HepG2 (cell line): ENCODE measurements around the gene ARL17B. TPM values are rescaled to one million over a fixed set of nuclear protein-coding genes. Genes with fewer than 3 reads are reported as not detected.
A peak's percentile ranks its signal among the peaks of the same experiment; 100 is the strongest.

Experiments used
- ATAC-seq: fragments of 200-7000 bp; cut with Tn5 transposase; 3 replicates; pipeline ENCODE4 v1.9.1; 2020; ENCODE audit warnings: mild to moderate bottlenecking, moderate library complexity
- BruUV-seq: library from RNA; stranded (reverse); fragments of 400-500 nt; replicated peaks from 2 replicates; lab custom pipeline; 2021; lab: Mats Ljungman, UMichigan
- CTCF ChIA-PET: fragments of 300-600 bp; formaldehyde crosslinking; extraction: SDS; loops from one replicate; lab custom pipeline; 2021; ENCODE audit warnings: low total read pairs, inconsistent platforms, low intra/inter-chr PET ratio; lab: Yijun Ruan, JAX
- POLR2A ChIA-PET: fragments of 350-600 bp; sonication (Branson Sonifier 250); formaldehyde crosslinking; loops from one replicate; lab custom pipeline; 2020; ENCODE audit warnings: antibody characterized with exemption, inconsistent platforms; lab: Yijun Ruan, JAX
- DNase-seq: peaks from one replicate; pipeline ENCODE4 v3.0.0-alpha.2; 2015; ENCODE audit warnings: low spot score
- FAIRE-seq: peaks from 3 replicates; lab custom pipeline; 2011; peaks lifted over from hg19 to GRCh38; lab: Jason Lieb, UNC
- H2AFZ ChIP-seq: one replicate; pipeline ENCODE4 v1.6.1; 2011; ENCODE audit warnings: low read length, inconsistent platforms
- H3K27ac ChIP-seq: fragments of 300-600 bp; 3 replicates; pipeline ENCODE4 v1.8.0; 2011; ENCODE audit warnings: mixed run types, mild to moderate bottlenecking, mixed read lengths, low read length, inconsistent platforms; ENCODE audit not compliant: insufficient read depth; ENCODE audit errors: extremely low read length
- H3K27me3 ChIP-seq, 2 experiments: fragments of 200-600 bp in 1 of 2; 2 replicates in 1 of 2; 3 replicates in 1 of 2; pipeline versions ENCODE4 v1.6.0 to v1.8.0; 2011; ENCODE audit warnings: low read length in 2 of 2, mild to moderate bottlenecking in 2 of 2, moderate library complexity in 2 of 2, inconsistent platforms in 1 of 2; ENCODE audit not compliant: insufficient read depth in 2 of 2, control insufficient read depth in 1 of 2
- H3K36me3 ChIP-seq, 2 experiments: fragments of 200-600 bp in 1 of 2; replicated peaks in 1 of 2; 2 replicates in 1 of 2; 3 replicates in 1 of 2; pipeline versions ENCODE4 v1.5.1 to v1.8.0; 2011; ENCODE audit warnings: low read length in 2 of 2, inconsistent platforms in 1 of 2; ENCODE audit not compliant: insufficient read depth in 2 of 2, control insufficient read depth in 1 of 2
- H3K4me1 ChIP-seq: 2 replicates; pipeline ENCODE4 v1.5.1; 2012; ENCODE audit warnings: low read length, inconsistent platforms; ENCODE audit not compliant: insufficient read depth
- H3K4me2 ChIP-seq: 2 replicates; pipeline ENCODE4 v1.6.0; 2011; ENCODE audit warnings: low read depth, low read length, inconsistent platforms
- H3K4me3 ChIP-seq, 3 experiments: fragments of 200-600 bp in 1 of 3; sonication (generic), shearing (Covaris generic) in 1 of 3; replicated peaks in 1 of 3; 2 replicates each; pipeline ENCODE4 v1.5.1; 2011 to 2016; ENCODE audit warnings: low read length in 3 of 3, inconsistent platforms in 2 of 3, low read depth in 2 of 3, mild to moderate bottlenecking in 2 of 3, control low read depth in 1 of 3, mixed read lengths in 1 of 3; ENCODE audit not compliant: insufficient read depth in 1 of 3
- H3K79me2 ChIP-seq: one replicate; pipeline ENCODE4 v1.6.1; 2011; ENCODE audit warnings: low read length, inconsistent platforms; ENCODE audit not compliant: insufficient read depth
- H3K9ac ChIP-seq: 2 replicates; pipeline ENCODE4 v1.6.0; 2011; ENCODE audit warnings: mild to moderate bottlenecking, low read depth, low read length, inconsistent platforms; ENCODE audit not compliant: insufficient read depth
- H3K9me3 ChIP-seq: 2 replicates; pipeline ENCODE4 v1.5.1; 2012; ENCODE audit warnings: mild to moderate bottlenecking, low read length
- H4K20me1 ChIP-seq: 2 replicates; pipeline ENCODE4 v1.6.0; 2011; ENCODE audit warnings: inconsistent platforms, mild to moderate bottlenecking, low read length, moderate library complexity; ENCODE audit not compliant: insufficient read depth
- ARID3A ChIP-seq: IDR thresholded peaks from 2 replicates; pipeline ENCODE4 v1.6.1; 2012; ENCODE audit warnings: low read depth, low read length, improper control_type of control experiment
- MAX ChIP-seq: IDR thresholded peaks from 2 replicates; pipeline ENCODE4 v1.6.1; 2012; ENCODE audit warnings: inconsistent platforms
- NFE2L1 ChIP-seq: sonication (generic); formaldehyde crosslinking; IDR thresholded peaks from 2 replicates; pipeline ENCODE4 v1.4.0; 2020; ENCODE audit warnings: missing genetic modification reagents, mild to moderate bottlenecking, borderline replicate concordance
- NR2F6 ChIP-seq, 2 experiments: IDR thresholded peaks; 2 replicates each; pipeline ENCODE4 v1.6.1; 2016; ENCODE audit warnings: antibody characterized with exemption in 1 of 2, mild to moderate bottlenecking in 1 of 2
- RXRA ChIP-seq: sonication (generic); formaldehyde crosslinking; IDR thresholded peaks from 2 replicates; pipeline ENCODE4 v1.5.1; 2020; ENCODE audit warnings: missing genetic modification reagents
- SOX13 ChIP-seq, 3 experiments: fragments of 450-650 bp in 1 of 3; sonication (generic) in 1 of 3; formaldehyde crosslinking in 1 of 3; IDR thresholded peaks in 2 of 3; conservative IDR thresholded peaks in 1 of 3; 2 replicates each; pipeline versions ENCODE4 v1.5.0 to v1.6.1; 2016 to 2020; ENCODE audit warnings: antibody characterized with exemption in 1 of 3, mild to moderate bottlenecking in 1 of 3, missing compliant biosample characterization in 1 of 3, missing genetic modification reagents in 1 of 3, moderate library complexity in 1 of 3
- TP53 ChIP-seq: sonication (generic); formaldehyde crosslinking; conservative IDR thresholded peaks from 2 replicates; pipeline ENCODE4 v1.4.0; 2020; ENCODE audit warnings: missing genetic modification reagents
- ZKSCAN1 ChIP-seq: fragments of 150-350 bp; IDR thresholded peaks from 2 replicates; pipeline ENCODE4 v1.6.1; 2014; ENCODE audit warnings: low read length
- ZNF12 ChIP-seq: sonication (generic); formaldehyde crosslinking; IDR thresholded peaks from 2 replicates; pipeline ENCODE4 v1.5.0; 2020; ENCODE audit warnings: missing genetic modification reagents
- WGBS: methylation state at CpG from one replicate; pipeline ENCODE4 v1.1.6; 2017; ENCODE audit warnings: low lambda C conversion rate; 5-methylcytosine and 5-hydroxymethylcytosine counted together
- in situ Hi-C: cut with HindIII; loops from 2 replicates; pipeline ENCODE4 v1.10.0; 2017; ENCODE audit warnings: low pct_unique_long_range_greater_than_20kb; ENCODE audit not compliant: extremely low pct_ligation_motif_present
- intact Hi-C: fragments of 100-400 bp; cut with micrococcal nuclease; formaldehyde crosslinking; loops from one replicate; pipeline ENCODE4 v1.10.0; 2022; ENCODE audit not compliant: unreplicated experiment
- polyA plus RNA-seq, 8 experiments: library from polyadenylated mRNA; depleted of rRNA in 3 of 8; stranded (reverse) in 7 of 8; unstranded in 1 of 8; fragments of >200 nt; fragmentation: Illumina TruSeq in 4 of 8; extraction: Trizol in 4 of 8; gene quantifications; 2 replicates each; pipeline versions ENCODE4 v1.2.1 to v1.2.3, GENCODE V29; 2011 to 2016; ENCODE audit warnings: low read depth in 4 of 8, missing spikeins in 1 of 8, mixed read lengths in 1 of 8; ENCODE audit not compliant: insufficient read depth in 1 of 8
- total RNA-seq, 5 experiments: library from RNA; depleted of rRNA; stranded (reverse); fragments of >200 nt; fragmentation: Illumina TruSeq; extraction: Trizol; gene quantifications; 2 replicates each; pipeline ENCODE4 v1.2.3, GENCODE V29; 2016; ENCODE audit warnings: low read depth in 1 of 5
- TF ChIP-seq, protein P1 (sequence below), 2 experiments: IDR thresholded peaks; 2 replicates each; pipeline ENCODE4 v1.6.1; 2011 to 2012; ENCODE audit warnings: low read length in 2 of 2, borderline replicate concordance in 1 of 2, low read depth in 1 of 2, mild to moderate bottlenecking in 1 of 2, moderate library complexity in 1 of 2

The ARL17B gene
- total and polyA plus RNA-seq, 2 of the 13 experiments (the other 11 are each of a cell fraction or from before 2014, with no cell fraction given) = 14.2 to 25.8 TPM

DNA sequence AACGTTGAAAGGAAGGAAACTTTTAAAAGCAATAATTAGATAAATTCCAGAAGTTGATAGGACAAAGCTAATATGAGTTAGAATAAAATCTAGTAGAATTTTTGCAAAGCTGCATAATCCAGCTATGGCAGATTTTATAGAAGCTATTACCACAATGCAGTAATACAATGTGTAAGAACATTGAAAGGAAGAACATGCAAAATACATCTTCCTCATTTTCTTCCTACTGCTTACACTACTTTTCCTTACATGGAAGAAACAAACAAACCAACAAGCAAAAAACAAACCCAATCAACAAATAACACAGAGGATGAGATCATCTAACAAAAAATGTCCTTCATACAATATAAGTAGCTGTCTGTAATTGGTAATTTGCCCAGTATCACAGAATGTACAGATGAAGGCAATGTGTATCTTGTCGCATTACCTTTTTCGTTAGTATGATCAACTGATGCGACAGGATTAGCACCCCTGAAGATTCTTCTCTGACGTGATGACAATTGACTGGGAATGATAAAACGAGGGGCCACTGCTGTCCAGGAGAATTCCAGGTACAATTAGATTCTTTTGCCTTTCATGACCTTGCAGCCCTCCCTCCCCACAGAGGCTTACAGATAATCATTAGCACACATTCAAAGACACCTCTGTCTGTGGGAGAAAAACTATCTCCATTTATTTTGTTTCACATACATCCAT lies 87.9 kb downstream of the ARL17B start:
- no peaks in the 10 kb centered on the region for H3K27me3 ChIP-seq
- no peak overlapping the region for H2AFZ ChIP-seq
- ATAC-seq (no peak), FAIRE-seq (no peak), DNase-seq (no peak)
- H3K27ac ChIP-seq = no peak overlapping the region
- H3K4me1 ChIP-seq = peaks cover 26% of the 10 kb centered on the region
- TF ChIP-seq ZKSCAN1 (no peak), SOX13 (IDR thresholded peaks at IDR 0.05) (no peak), SOX13 (CRISPR knock-in tag; conservative IDR thresholded peaks at IDR 0.05 in 1 of 2, IDR thresholded peaks at IDR 0.05 in 1 of 2) (0 out of 4 replicates have a peak, but pooled peaks of 1 of the 2 experiments have one; percentile 3), NR2F6 (IDR thresholded peaks at IDR 0.05) (no peak), NR2F6 (CRISPR knock-in tag; IDR thresholded peaks at IDR 0.05) (no peak)
- no peak overlapping the region for H3K9ac ChIP-seq
- no peaks in the 10 kb centered on the region for H3K79me2 ChIP-seq
- CTCF ChIA-PET = no interaction called here
- H4K20me1 ChIP-seq = no peaks in the 10 kb centered on the region
- intact Hi-C loops (no loop called here), in situ Hi-C loops (loop anchor here (25.0 kb wide), 1 partner anchor 686 kb away; no protein-coding TSS in a partner anchor)
- no peak overlapping the region for H3K4me2 ChIP-seq
- no TSS peak for BruUV-seq
- H3K4me3 ChIP-seq = no peak overlapping the region
- POLR2A ChIA-PET = no interaction called here
- no peaks in the 10 kb centered on the region for H3K9me3 ChIP-seq
- no peaks in the 10 kb centered on the region for H3K36me3 ChIP-seq
- WGBS = 56% methylated on average over 6 of the region's 6 CpGs

GRCh38 chr17:46270032-46270431 lies 91.5 kb downstream of the ARL17B start:
- Histone ChIP-seq H3K4me1 (peaks cover 52% of the 10 kb centered on the region), H4K20me1 (no peaks in the 10 kb centered on the region), H3K4me3 (no peak overlapping the region), H3K9ac (no peak overlapping the region), H3K27me3 (peaks cover 0 to 4% of the 10 kb centered on the region in 2 experiments; a peak in 1 of 5 replicates), H3K27ac (no peak overlapping the region), H3K36me3 (no peaks in the 10 kb centered on the region), H3K4me2 (no peak overlapping the region), H3K79me2 (no peaks in the 10 kb centered on the region), H3K9me3 (no peaks in the 10 kb centered on the region), H2AFZ (no peak overlapping the region)
- peak; percentile 34 for ATAC-seq
- ChIA-PET CTCF (no interaction called here), POLR2A (no interaction called here)
- DNase-seq = peak; percentile 43
- in situ Hi-C loops (loop anchor here (25.0 kb wide), 1 partner anchor 683 kb away; no protein-coding TSS in a partner anchor), intact Hi-C loops (no loop called here)
- 8% methylated on average over 5 of the region's 5 CpGs for WGBS
- BruUV-seq = no TSS peak
- no peak for FAIRE-seq
- TF ChIP-seq, protein P1, sequence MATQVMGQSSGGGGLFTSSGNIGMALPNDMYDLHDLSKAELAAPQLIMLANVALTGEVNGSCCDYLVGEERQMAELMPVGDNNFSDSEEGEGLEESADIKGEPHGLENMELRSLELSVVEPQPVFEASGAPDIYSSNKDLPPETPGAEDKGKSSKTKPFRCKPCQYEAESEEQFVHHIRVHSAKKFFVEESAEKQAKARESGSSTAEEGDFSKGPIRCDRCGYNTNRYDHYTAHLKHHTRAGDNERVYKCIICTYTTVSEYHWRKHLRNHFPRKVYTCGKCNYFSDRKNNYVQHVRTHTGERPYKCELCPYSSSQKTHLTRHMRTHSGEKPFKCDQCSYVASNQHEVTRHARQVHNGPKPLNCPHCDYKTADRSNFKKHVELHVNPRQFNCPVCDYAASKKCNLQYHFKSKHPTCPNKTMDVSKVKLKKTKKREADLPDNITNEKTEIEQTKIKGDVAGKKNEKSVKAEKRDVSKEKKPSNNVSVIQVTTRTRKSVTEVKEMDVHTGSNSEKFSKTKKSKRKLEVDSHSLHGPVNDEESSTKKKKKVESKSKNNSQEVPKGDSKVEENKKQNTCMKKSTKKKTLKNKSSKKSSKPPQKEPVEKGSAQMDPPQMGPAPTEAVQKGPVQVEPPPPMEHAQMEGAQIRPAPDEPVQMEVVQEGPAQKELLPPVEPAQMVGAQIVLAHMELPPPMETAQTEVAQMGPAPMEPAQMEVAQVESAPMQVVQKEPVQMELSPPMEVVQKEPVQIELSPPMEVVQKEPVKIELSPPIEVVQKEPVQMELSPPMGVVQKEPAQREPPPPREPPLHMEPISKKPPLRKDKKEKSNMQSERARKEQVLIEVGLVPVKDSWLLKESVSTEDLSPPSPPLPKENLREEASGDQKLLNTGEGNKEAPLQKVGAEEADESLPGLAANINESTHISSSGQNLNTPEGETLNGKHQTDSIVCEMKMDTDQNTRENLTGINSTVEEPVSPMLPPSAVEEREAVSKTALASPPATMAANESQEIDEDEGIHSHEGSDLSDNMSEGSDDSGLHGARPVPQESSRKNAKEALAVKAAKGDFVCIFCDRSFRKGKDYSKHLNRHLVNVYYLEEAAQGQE (IDR thresholded peaks at IDR 0.05; ENCODE audit: borderline replicate concordance in 1 of 2, low read depth in 1 of 2, low read length in 2 of 2) = peak in 1 of 2 experiments; percentile 69; a peak in 2 of 4 replicates
- TF ChIP-seq RXRA (CRISPR knock-in tag) (no peak), ZNF12 (CRISPR knock-in tag) (no peak), MAX (no peak), TP53 (CRISPR knock-in tag) (no peak), ARID3A (0 out of 2 replicates have a peak, but pooled peaks have one; percentile 14), NFE2L1 (CRISPR knock-in tag) (no peak)
